ENCODE measurements around the gene WDR75. TPM values are rescaled to one million over a fixed set of nuclear protein-coding genes. Genes with fewer than 3 reads are reported as not detected.

The WDR75 gene
- total RNA-seq, 1 donor from 2014 or later, result 49.8 TPM

DNA sequence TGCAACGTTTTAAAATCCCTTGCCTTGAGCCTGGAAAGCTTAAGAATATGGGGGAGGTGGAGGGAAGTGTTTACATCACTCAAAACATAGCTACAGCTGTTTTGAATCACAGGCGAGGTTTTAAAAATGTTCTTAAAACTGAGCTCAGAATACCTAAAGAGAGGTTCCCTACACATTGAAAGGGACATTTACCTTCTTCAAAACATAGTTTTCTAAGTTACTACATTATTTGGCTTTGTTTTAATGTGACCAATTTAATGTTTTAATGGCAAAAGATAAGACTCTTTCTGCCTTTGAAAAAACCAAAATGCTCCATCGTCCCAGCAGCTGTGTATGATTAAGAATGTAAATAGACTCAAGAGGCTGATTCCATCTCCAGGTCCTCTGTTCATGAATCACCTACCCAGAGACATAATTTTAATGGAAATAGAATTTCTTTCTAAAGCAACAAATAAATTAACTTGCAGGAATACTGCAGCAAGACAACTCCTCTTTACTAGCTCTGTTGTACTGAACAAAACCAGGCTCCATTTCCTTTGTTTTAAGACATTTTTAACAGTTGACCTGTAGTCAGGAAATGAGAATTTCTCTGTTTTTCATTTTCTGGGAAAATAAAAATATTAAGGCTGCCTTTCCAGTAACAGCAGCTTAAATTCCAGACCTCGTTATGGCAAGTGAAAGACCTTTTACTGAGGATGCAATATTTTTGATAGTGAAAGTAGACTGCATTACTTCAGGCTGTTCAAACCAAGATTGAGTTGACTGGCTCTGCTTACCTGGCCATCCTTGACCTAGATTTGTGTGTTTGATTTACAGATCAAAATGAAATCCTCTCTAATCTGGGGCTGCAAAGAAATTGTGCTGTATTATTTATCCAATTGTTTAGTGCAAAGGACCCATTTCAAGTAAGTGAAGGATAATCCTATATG is 33.7 kb upstream of the WDR75 start:
- TF ChIP-seq, protein P1, sequence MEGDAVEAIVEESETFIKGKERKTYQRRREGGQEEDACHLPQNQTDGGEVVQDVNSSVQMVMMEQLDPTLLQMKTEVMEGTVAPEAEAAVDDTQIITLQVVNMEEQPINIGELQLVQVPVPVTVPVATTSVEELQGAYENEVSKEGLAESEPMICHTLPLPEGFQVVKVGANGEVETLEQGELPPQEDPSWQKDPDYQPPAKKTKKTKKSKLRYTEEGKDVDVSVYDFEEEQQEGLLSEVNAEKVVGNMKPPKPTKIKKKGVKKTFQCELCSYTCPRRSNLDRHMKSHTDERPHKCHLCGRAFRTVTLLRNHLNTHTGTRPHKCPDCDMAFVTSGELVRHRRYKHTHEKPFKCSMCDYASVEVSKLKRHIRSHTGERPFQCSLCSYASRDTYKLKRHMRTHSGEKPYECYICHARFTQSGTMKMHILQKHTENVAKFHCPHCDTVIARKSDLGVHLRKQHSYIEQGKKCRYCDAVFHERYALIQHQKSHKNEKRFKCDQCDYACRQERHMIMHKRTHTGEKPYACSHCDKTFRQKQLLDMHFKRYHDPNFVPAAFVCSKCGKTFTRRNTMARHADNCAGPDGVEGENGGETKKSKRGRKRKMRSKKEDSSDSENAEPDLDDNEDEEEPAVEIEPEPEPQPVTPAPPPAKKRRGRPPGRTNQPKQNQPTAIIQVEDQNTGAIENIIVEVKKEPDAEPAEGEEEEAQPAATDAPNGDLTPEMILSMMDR (conservative IDR thresholded peaks at IDR 0.05), result no peak
- peak overlapping the region; percentile 68 for H3K27ac Mint-ChIP-seq
- DNase-seq (ENCODE audit: extremely low spot score, unreplicated experiment), result no peak

DNA sequence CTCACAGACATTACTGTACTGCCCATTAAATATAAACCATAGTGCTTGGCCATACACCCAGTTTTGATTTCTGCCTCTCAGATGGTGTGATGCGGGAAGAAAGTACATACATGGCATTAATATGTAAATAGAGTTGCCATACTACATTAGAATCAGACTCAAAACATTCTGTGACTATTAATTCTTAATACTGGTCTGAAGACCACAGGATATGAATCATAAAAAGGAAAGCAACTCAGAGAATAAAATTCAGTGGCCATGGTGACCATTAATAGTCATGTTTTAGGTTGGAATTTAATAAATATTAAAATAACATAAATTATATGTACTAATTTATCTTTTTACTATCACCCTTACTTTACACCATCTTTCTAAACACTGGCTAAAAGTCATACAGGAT is 33.0 kb upstream of the WDR75 start:
- TF ChIP-seq, protein P1 (conservative IDR thresholded peaks at IDR 0.05), result no peak
- Mint-ChIP-seq H3K4me1 (ENCODE audit: unreplicated experiment) (peaks cover 23% of the 10 kb centered on the region), H3K27me3 (no peaks in the 10 kb centered on the region), H3K27ac (peak overlapping the region; percentile 68), H3K4me3 (no peak overlapping the region), H3K9me3 (peaks cover 2% of the 10 kb centered on the region), H3K36me3 (no peaks in the 10 kb centered on the region)
- no peak for DNase-seq (ENCODE audit: extremely low spot score, unreplicated experiment)

More for the DNA sequence above, 33.7 kb upstream of the WDR75 start:
- Mint-ChIP-seq H3K9me3 (peaks cover 5% of the 10 kb centered on the region), H3K36me3 (no peaks in the 10 kb centered on the region), H3K4me1 (ENCODE audit: unreplicated experiment) (peaks cover 23% of the 10 kb centered on the region), H3K4me3 (peak overlapping the region; percentile 57), H3K27me3 (no peaks in the 10 kb centered on the region)

DNA sequence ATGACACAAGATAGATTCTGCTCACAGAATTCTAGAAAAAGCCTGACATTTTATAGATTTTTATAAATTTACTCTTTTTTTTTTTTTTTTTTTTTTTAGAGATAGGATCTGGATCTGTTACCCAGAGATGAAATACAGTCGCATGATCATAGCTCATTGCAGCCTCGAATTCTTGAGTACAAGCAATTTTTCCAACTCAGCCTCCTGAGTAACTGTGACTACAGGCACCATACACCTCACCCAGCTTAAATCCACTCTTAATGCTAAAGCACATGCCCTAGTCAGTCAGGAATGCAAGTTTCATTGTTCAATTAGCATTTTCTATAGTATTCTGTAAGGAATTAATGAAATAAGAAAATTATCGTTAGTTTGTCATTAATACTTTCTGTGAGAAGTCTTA is 32.1 kb upstream of the WDR75 start:
- H3K27ac Mint-ChIP-seq, result no peak overlapping the region
- no peaks in the 10 kb centered on the region for H3K27me3 Mint-ChIP-seq
- no peak overlapping the region for H3K4me3 Mint-ChIP-seq
- TF ChIP-seq, protein P1 (conservative IDR thresholded peaks at IDR 0.05), result no peak
- no peaks in the 10 kb centered on the region for H3K36me3 Mint-ChIP-seq
- H3K4me1 Mint-ChIP-seq (ENCODE audit: unreplicated experiment), result peaks cover 23% of the 10 kb centered on the region
- DNase-seq (ENCODE audit: extremely low spot score, unreplicated experiment), result no peak
- H3K9me3 Mint-ChIP-seq, result no peaks in the 10 kb centered on the region

DNA sequence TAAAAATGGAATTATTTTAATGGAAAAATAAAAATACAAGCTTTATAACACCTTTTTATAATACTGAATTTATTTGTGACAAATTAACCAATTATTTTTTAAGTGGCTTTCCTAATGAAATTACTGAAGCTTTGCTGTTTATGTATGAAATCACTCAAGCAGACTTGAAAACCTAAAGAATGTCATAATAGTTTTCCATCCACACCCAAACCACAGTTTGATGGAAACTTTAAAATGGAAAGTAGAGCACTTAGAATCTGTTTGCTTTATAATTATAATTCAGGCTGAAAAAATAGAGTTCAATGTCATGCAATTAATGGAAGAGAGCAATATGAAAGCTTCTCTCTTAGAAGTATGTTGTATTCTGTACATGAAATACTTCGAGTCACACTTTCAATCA is 31.6 kb upstream of the WDR75 start:
- Mint-ChIP-seq H3K36me3 (no peaks in the 10 kb centered on the region), H3K4me3 (no peak overlapping the region), H3K9me3 (no peaks in the 10 kb centered on the region), H3K27me3 (no peaks in the 10 kb centered on the region), H3K4me1 (ENCODE audit: unreplicated experiment) (peaks cover 23% of the 10 kb centered on the region), H3K27ac (no peak overlapping the region)
- no peak for DNase-seq (ENCODE audit: extremely low spot score, unreplicated experiment)
- TF ChIP-seq, protein P1 (conservative IDR thresholded peaks at IDR 0.05), result no peak

DNA sequence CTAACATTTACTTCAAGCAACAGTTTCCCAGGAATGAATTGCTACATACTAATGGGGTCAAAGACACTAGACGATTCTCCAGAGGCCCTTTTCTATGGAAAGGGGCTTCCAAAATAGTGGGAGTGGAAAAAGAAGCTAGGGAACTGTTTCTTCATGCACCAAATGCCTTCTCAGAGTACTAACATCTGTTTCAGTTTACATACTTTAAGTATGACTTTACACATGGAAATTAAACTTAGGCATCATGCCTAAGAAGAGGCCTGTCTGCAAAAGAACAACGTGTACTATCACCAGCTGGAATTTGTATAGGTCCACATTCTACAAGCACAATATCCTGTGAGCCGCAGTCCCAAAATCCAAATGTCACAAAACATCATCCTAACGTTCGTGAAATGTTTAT is 29.4 kb upstream of the WDR75 start:
- Mint-ChIP-seq H3K27me3 (no peaks in the 10 kb centered on the region), H3K36me3 (no peaks in the 10 kb centered on the region), H3K9me3 (no peaks in the 10 kb centered on the region), H3K4me1 (ENCODE audit: unreplicated experiment) (peaks cover 19% of the 10 kb centered on the region), H3K4me3 (peak overlapping the region; percentile 61), H3K27ac (peak overlapping the region; percentile 1)
- TF ChIP-seq, protein P1 (conservative IDR thresholded peaks at IDR 0.05), result no peak
- no peak for DNase-seq (ENCODE audit: extremely low spot score, unreplicated experiment)

Data from type B pancreatic cell (in vitro differentiated cells).